GM12878 (cell line): ENCODE data around the gene POLG.

Source experiments
- FOXM1 ChIP-seq: IDR thresholded peaks from 2 replicates; pipeline ENCODE4 v1.6.1; 2012; ENCODE audit warnings: low read depth, mild to moderate bottlenecking, inconsistent platforms, low read length, moderate library complexity
- POLR2AphosphoS5 ChIP-seq: IDR thresholded peaks from 2 replicates; pipeline ENCODE4 v1.6.1; 2011; ENCODE audit warnings: mild to moderate bottlenecking, low read length, inconsistent platforms
- RAD21 ChIP-seq: IDR thresholded peaks from 2 replicates; pipeline ENCODE4 v1.6.1; 2011; ENCODE audit warnings: mild to moderate bottlenecking, low read depth, low read length, moderate library complexity; ENCODE audit not compliant: insufficient read depth
- TF ChIP-seq, protein P1 (sequence below), 3 experiments: IDR thresholded peaks in 2 of 3; conservative IDR thresholded peaks in 1 of 3; 2 replicates each; pipeline ENCODE4 v1.5.1; 2011; ENCODE audit warnings: low read depth in 3 of 3, low read length in 3 of 3, mild to moderate bottlenecking in 3 of 3, control low read depth in 2 of 3, moderate library complexity in 2 of 3, inconsistent platforms in 1 of 3, mixed read lengths in 1 of 3; ENCODE audit not compliant: control insufficient read depth in 2 of 3, insufficient read depth in 1 of 3; ENCODE audit errors: extremely low read depth in 1 of 3
- TF ChIP-seq, protein P2 (sequence below): fragments of 150-350 bp; IDR thresholded peaks from 2 replicates; pipeline ENCODE4 v1.6.1; 2016; ENCODE audit warnings: low read depth, low read length

DNA sequence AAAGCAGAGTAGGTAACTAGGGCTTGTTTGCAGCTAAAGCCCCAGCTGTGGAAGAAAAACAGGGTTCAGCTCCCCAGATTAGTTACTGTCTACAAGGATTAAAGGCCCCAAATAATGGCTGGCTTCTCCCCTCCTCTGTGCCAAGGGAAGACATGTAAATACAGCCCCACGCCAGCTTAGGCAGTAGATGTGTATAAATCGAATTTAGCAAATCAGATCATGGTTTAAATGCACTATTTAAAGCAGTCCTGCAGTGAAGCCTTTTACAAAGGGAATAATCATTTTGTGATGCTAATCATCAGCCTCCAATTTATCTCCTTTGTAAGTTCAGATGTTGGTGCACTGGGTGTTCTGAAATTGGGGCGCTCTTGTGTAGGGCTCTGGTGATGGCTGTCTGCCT lies 46.7 kb upstream of the POLG start:
- TF ChIP-seq RAD21 (no peak), POLR2AphosphoS5 (no peak), FOXM1 (no peak)
- TF ChIP-seq, protein P1, sequence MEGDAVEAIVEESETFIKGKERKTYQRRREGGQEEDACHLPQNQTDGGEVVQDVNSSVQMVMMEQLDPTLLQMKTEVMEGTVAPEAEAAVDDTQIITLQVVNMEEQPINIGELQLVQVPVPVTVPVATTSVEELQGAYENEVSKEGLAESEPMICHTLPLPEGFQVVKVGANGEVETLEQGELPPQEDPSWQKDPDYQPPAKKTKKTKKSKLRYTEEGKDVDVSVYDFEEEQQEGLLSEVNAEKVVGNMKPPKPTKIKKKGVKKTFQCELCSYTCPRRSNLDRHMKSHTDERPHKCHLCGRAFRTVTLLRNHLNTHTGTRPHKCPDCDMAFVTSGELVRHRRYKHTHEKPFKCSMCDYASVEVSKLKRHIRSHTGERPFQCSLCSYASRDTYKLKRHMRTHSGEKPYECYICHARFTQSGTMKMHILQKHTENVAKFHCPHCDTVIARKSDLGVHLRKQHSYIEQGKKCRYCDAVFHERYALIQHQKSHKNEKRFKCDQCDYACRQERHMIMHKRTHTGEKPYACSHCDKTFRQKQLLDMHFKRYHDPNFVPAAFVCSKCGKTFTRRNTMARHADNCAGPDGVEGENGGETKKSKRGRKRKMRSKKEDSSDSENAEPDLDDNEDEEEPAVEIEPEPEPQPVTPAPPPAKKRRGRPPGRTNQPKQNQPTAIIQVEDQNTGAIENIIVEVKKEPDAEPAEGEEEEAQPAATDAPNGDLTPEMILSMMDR (IDR thresholded peaks at IDR 0.05 in 2 of 3, conservative IDR thresholded peaks at IDR 0.05 in 1 of 3; ENCODE audit: control insufficient read depth in 2 of 3, extremely low read depth in 1 of 3, insufficient read depth in 1 of 3, low read depth in 3 of 3, low read length in 3 of 3), result no peak
- TF ChIP-seq, protein P2, sequence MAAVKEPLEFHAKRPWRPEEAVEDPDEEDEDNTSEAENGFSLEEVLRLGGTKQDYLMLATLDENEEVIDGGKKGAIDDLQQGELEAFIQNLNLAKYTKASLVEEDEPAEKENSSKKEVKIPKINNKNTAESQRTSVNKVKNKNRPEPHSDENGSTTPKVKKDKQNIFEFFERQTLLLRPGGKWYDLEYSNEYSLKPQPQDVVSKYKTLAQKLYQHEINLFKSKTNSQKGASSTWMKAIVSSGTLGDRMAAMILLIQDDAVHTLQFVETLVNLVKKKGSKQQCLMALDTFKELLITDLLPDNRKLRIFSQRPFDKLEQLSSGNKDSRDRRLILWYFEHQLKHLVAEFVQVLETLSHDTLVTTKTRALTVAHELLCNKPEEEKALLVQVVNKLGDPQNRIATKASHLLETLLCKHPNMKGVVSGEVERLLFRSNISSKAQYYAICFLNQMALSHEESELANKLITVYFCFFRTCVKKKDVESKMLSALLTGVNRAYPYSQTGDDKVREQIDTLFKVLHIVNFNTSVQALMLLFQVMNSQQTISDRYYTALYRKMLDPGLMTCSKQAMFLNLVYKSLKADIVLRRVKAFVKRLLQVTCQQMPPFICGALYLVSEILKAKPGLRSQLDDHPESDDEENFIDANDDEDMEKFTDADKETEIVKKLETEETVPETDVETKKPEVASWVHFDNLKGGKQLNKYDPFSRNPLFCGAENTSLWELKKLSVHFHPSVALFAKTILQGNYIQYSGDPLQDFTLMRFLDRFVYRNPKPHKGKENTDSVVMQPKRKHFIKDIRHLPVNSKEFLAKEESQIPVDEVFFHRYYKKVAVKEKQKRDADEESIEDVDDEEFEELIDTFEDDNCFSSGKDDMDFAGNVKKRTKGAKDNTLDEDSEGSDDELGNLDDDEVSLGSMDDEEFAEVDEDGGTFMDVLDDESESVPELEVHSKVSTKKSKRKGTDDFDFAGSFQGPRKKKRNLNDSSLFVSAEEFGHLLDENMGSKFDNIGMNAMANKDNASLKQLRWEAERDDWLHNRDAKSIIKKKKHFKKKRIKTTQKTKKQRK, result no peak
